Naive thymus-derived CD4-positive, alpha-beta T cell (primary cell): Measurements from ENCODE around the gene TMEM63B. TPM values are rescaled to one million over a fixed set of nuclear protein-coding genes. Genes with fewer than 3 reads are reported as not detected.

Source experiments
- ATAC-seq: fragments of 150-1000 bp; cut with Tn5 transposase; 2 replicates; pipeline ENCODE4 v1.10.0; 2021; ENCODE audit warnings: mild to moderate bottlenecking, moderate library complexity
- CTCF ChIA-PET: fragments of 350-600 bp; sonication (Branson Sonifier 250); formaldehyde crosslinking; loops from one replicate; lab custom pipeline; 2021; ENCODE audit warnings: antibody characterized with exemption; lab: Charles Lee
- POLR2A ChIA-PET: fragments of 350-600 bp; sonication (Branson Sonifier 250); formaldehyde crosslinking; loops from one replicate; lab custom pipeline; 2021; ENCODE audit warnings: antibody characterized with exemption, inconsistent platforms; lab: Charles Lee
- DNase-seq, 9 donors: peaks; one replicate each; pipeline versions ENCODE4 v3.0.0 to v3.0.0-alpha.2; 2020 to 2022; ENCODE audit warnings: mixed read lengths in 1 of 9
- H3K27ac ChIP-seq: one replicate; pipeline ENCODE4 v1.7.0; 2013; ENCODE audit warnings: mild to moderate bottlenecking, low read depth, low read length, moderate library complexity
- H3K27me3 ChIP-seq, 2 donors: one replicate each; pipeline ENCODE4 v1.7.0; 2013; ENCODE audit warnings: low read length in 2 of 2, mild to moderate bottlenecking in 2 of 2, moderate library complexity in 2 of 2; ENCODE audit not compliant: control insufficient read depth in 2 of 2, insufficient read depth in 2 of 2
- H3K36me3 ChIP-seq, 3 experiments: 1 replicate in 2 of 3; 2 replicates in 1 of 3; pipeline ENCODE4 v1.7.0; 2013; ENCODE audit warnings: low read length in 3 of 3, mild to moderate bottlenecking in 3 of 3, moderate library complexity in 1 of 3; ENCODE audit not compliant: insufficient read depth in 3 of 3, control insufficient read depth in 2 of 3
- H3K4me1 ChIP-seq, 2 donors: one replicate each; pipeline ENCODE4 v1.7.0; 2013; ENCODE audit warnings: low read length in 2 of 2, mild to moderate bottlenecking in 2 of 2, moderate library complexity in 1 of 2; ENCODE audit not compliant: control insufficient read depth in 2 of 2, insufficient read depth in 2 of 2
- H3K4me3 ChIP-seq: 2 replicates; pipeline ENCODE4 v1.7.0; 2013; ENCODE audit warnings: mild to moderate bottlenecking, low read length
- H3K9me3 ChIP-seq, 3 experiments: 1 replicate in 2 of 3; 2 replicates in 1 of 3; pipeline ENCODE4 v1.7.0; 2013; ENCODE audit warnings: low read length in 3 of 3; ENCODE audit not compliant: control insufficient read depth in 2 of 3
- H3K27ac Mint-ChIP-seq, 9 donors: one replicate each; pipeline ENCODE4 v1.8.0; 2020 to 2022; ENCODE audit warnings: mixed read lengths in 9 of 9, mild to moderate bottlenecking in 8 of 9, moderate library complexity in 5 of 9, inconsistent platforms in 2 of 9
- H3K27me3 Mint-ChIP-seq, 5 donors: one replicate each; pipeline ENCODE4 v1.8.0; 2021 to 2022; ENCODE audit warnings: mixed read lengths in 5 of 5, mild to moderate bottlenecking in 1 of 5
- H3K36me3 Mint-ChIP-seq, 5 donors: one replicate each; pipeline ENCODE4 v1.8.0; 2020 to 2022; ENCODE audit warnings: mixed read lengths in 5 of 5, mild to moderate bottlenecking in 3 of 5, inconsistent platforms in 1 of 5
- H3K4me1 Mint-ChIP-seq, 7 donors: one replicate each; pipeline ENCODE4 v1.8.0; 2020 to 2022; ENCODE audit warnings: mixed read lengths in 7 of 7, mild to moderate bottlenecking in 3 of 7, inconsistent platforms in 1 of 7
- H3K4me3 Mint-ChIP-seq, 10 donors: one replicate each; pipeline ENCODE4 v1.8.0; 2020 to 2022; ENCODE audit warnings: mild to moderate bottlenecking in 10 of 10, mixed read lengths in 10 of 10, moderate library complexity in 6 of 10, inconsistent platforms in 2 of 10
- H3K9me3 Mint-ChIP-seq, 11 donors: one replicate each; pipeline ENCODE4 v1.8.0; 2020 to 2022; ENCODE audit warnings: mixed read lengths in 11 of 11, mild to moderate bottlenecking in 4 of 11, inconsistent platforms in 1 of 11, moderate library complexity in 1 of 11
- intact Hi-C, 2 donors: fragments of 100-400 bp; cut with micrococcal nuclease; formaldehyde crosslinking; loops; one replicate each; pipeline ENCODE4 v1.15.1; 2023
- polyA plus RNA-seq, 2 donors: library from polyadenylated mRNA; unstranded; fragments of 300-500 nt; fragmentation: Illumina TruSeq; gene quantifications; one replicate each; pipeline ENCODE4 v1.2.3, GENCODE V29; 2021
- total RNA-seq, 6 experiments: library from RNA in 5 of 6; stranded (reverse) in 5 of 6; gene quantifications; 1 replicate in 5 of 6; 2 replicates in 1 of 6; pipeline ENCODE4 v1.2.3 and lab custom pipeline; 2021 to 2026

TMEM63B gene
- total and polyA plus RNA-seq, 7 experiments from 2014 or later, result 0.18 to 21.4 (median 16.2) TPM

DNA sequence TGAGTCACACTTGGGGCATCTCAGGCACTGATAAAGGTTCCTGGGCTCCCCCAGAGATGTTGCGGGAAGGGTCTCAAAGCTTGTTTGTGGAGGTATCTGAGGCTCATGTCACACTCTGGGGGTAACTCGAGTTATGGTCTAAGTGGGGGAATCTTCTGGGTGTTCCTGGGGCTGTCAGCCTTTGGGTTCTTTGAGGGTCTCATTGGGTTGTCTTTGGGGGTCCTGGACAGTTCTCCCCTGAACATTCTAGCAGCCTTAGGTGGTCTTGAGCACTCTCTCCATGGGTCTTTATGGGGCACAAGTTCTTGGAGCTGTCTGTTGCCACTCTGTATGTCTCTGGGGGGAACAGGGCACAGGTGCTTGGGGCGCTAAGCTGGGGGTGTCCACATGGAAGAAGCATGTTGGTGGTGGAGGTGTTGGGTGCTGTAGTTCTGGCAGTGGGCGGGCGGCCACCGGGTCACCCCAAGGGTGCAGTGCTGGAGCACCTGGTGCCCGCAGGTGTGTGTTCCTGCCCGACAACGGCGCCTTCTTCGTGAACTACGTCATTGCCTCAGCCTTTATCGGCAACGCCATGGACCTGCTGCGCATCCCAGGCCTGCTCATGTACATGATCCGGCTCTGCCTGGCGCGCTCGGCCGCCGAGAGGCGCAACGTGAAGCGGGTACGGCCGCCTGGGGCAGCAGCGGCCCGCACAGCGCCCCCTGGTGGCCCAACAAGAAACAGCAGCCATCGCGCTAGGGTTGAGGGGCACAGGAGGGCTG is 24.2 kb downstream of the TMEM63B start:
- peak overlapping the region in 3 of 9 donors; percentile 5 to 43 (median 34) for H3K27ac Mint-ChIP-seq
- Histone ChIP-seq H3K4me3 (no peak overlapping the region), H3K4me1 (peaks cover 3 to 8% of the 10 kb centered on the region in 2 donors), H3K36me3 (peaks cover 0 to 32% (median 0%) of the 10 kb centered on the region in 3 experiments), H3K27me3 (no peaks in the 10 kb centered on the region), H3K27ac (no peak overlapping the region), H3K9me3 (no peaks in the 10 kb centered on the region)
- CTCF ChIA-PET, result interaction anchor here (0.9 to 2.6 kb wide), 4 partner anchors 13 to 421 kb away, joined by 3 to 25 read pairs (median 8); no protein-coding TSS in a partner anchor
- peak; percentile 94 for ATAC-seq
- H3K9me3 Mint-ChIP-seq, result no peaks in the 10 kb centered on the region
- POLR2A ChIA-PET, result no interaction called here
- H3K27me3 Mint-ChIP-seq, result no peaks in the 10 kb centered on the region
- H3K4me1 Mint-ChIP-seq, result peaks cover 0 to 7% (median 4%) of the 10 kb centered on the region in 7 donors
- H3K36me3 Mint-ChIP-seq, result peaks cover 0 to 20% (median 0%) of the 10 kb centered on the region in 5 donors
- intact Hi-C loops, result loop anchor here (1.0 to 5.0 kb wide), 5 partner anchors 24 to 429 kb away; partner anchors contain the start of genes MRPL14 (in 1 of the 2) and TMEM63B (in 1 of the 2)
- DNase-seq, result peak; percentile 63 to 88 (median 73)
- H3K4me3 Mint-ChIP-seq, result peak overlapping the region in 3 of 10 donors; percentile 30 to 42 (median 34)

- H3K27me3 Mint-ChIP-seq, result no peaks in the 10 kb centered on the region
- no peaks in the 10 kb centered on the region for H3K27me3 ChIP-seq
- peaks cover 0 to 7% (median 4%) of the 10 kb centered on the region in 7 donors for H3K4me1 Mint-ChIP-seq
- peak overlapping the region in 1 of 10 donors; percentile 42 for H3K4me3 Mint-ChIP-seq
- DNase-seq (no peak), ATAC-seq (no peak)
- CTCF ChIA-PET, result interaction anchor here (1.3 to 3.5 kb wide), 5 partner anchors 37 to 421 kb away, joined by 3 to 25 read pairs (median 12); no protein-coding TSS in a partner anchor
- H3K9me3 ChIP-seq, result no peaks in the 10 kb centered on the region
- intact Hi-C loops, result loop anchor here (1.0 to 5.0 kb wide), 3 partner anchors 52 to 430 kb away; no protein-coding TSS in a partner anchor
- peaks cover 3 to 8% of the 10 kb centered on the region in 2 donors for H3K4me1 ChIP-seq
- peaks cover 0 to 15% (median 0%) of the 10 kb centered on the region in 5 donors for H3K36me3 Mint-ChIP-seq
- H3K27ac ChIP-seq, result no peak overlapping the region
- POLR2A ChIA-PET, result no interaction called here
- no peak overlapping the region for H3K4me3 ChIP-seq
- peak overlapping the region in 1 of 9 donors; percentile 43 for H3K27ac Mint-ChIP-seq
- no peaks in the 10 kb centered on the region for H3K9me3 Mint-ChIP-seq
- peaks cover 0 to 27% (median 0%) of the 10 kb centered on the region in 3 experiments for H3K36me3 ChIP-seq
Observed at GRCh38 chr6:44152109-44152461, 24.7 kb downstream of the TMEM63B start.

DNA sequence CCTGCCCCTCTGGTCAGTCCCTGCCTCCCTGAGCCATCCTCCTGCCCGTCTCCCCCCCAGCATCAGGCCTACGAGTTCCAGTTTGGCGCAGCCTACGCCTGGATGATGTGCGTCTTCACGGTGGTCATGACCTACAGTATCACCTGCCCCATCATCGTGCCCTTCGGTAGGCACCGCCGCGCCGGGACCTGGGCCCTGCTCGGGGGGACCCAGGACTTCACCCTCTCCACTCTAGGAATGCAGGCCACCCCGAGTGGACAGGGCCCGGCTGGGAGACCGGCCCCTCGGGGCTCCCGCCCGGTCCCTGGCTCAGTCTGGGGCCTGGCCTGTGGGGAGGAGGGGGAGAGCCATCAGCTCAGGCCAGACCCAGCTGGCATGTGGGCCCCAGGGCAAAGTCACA is 25.2 kb downstream of the TMEM63B start:
- Mint-ChIP-seq H3K27ac (no peak overlapping the region), H3K27me3 (no peaks in the 10 kb centered on the region), H3K36me3 (peaks cover 0 to 11% (median 0%) of the 10 kb centered on the region in 5 donors), H3K4me1 (peaks cover 0 to 7% (median 4%) of the 10 kb centered on the region in 7 donors), H3K4me3 (no peak overlapping the region), H3K9me3 (no peaks in the 10 kb centered on the region)
- Histone ChIP-seq H3K27ac (no peak overlapping the region), H3K36me3 (peaks cover 0 to 23% (median 0%) of the 10 kb centered on the region in 3 experiments), H3K27me3 (no peaks in the 10 kb centered on the region), H3K4me1 (peaks cover 3 to 8% of the 10 kb centered on the region in 2 donors), H3K4me3 (no peak overlapping the region), H3K9me3 (no peaks in the 10 kb centered on the region)
- intact Hi-C loops, result loop anchor here (1.0 to 5.0 kb wide), 3 partner anchors 52 to 430 kb away; no protein-coding TSS in a partner anchor
- DNase-seq (no peak), ATAC-seq (no peak)
- CTCF ChIA-PET, result interaction anchor here (1.3 to 3.5 kb wide), 2 partner anchors 38 to 56 kb away, joined by 3 to 24 read pairs; no protein-coding TSS in a partner anchor
- POLR2A ChIA-PET, result no interaction called here

DNA sequence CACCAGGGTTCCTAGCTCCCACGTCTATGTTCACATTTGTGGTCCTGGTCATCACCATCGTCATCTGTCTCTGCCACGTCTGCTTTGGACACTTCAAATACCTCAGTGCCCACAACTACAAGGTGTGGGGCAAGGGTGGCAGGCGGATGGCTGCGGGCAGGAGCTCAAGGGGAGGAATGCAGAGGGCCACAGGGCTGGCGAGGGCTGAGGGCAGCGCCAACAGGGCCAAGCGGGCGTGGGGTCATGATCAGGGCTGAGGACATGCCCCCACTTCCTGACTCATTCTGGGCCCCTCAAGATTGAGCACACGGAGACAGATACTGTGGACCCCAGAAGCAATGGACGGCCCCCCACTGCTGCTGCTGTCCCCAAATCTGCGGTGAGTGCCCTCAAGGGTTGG is 26.7 kb downstream of the TMEM63B start:
- H3K27ac ChIP-seq, result no peak overlapping the region
- ChIA-PET CTCF (interaction anchor here (1.3 to 3.5 kb wide), 2 partner anchors 53 to 58 kb away, joined by 4 to 24 read pairs; no protein-coding TSS in a partner anchor), POLR2A (interaction anchor here (1.2 kb wide), 1 partner anchor 15 kb away, joined by 3 read pairs; no protein-coding TSS in a partner anchor)
- no peak overlapping the region for H3K27ac Mint-ChIP-seq
- H3K4me3 ChIP-seq, result no peak overlapping the region
- no peak overlapping the region for H3K4me3 Mint-ChIP-seq
- ATAC-seq, result no peak
- no peaks in the 10 kb centered on the region for H3K27me3 Mint-ChIP-seq
- H3K4me1 ChIP-seq, result peaks cover 3 to 8% of the 10 kb centered on the region in 2 donors
- no peaks in the 10 kb centered on the region for H3K9me3 ChIP-seq
- H3K36me3 Mint-ChIP-seq, result peaks cover 0 to 6% (median 0%) of the 10 kb centered on the region in 5 donors
- H3K9me3 Mint-ChIP-seq, result no peaks in the 10 kb centered on the region
- intact Hi-C loops, result loop anchor here in 1 of 2 donors (5.0 kb wide), 1 partner anchor 432 kb away; no protein-coding TSS in a partner anchor
- no peak for DNase-seq
- H3K27me3 ChIP-seq, result no peaks in the 10 kb centered on the region
- peaks cover 0 to 7% (median 0%) of the 10 kb centered on the region in 3 experiments for H3K36me3 ChIP-seq
- peaks cover 0 to 7% (median 4%) of the 10 kb centered on the region in 7 donors for H3K4me1 Mint-ChIP-seq

DNA sequence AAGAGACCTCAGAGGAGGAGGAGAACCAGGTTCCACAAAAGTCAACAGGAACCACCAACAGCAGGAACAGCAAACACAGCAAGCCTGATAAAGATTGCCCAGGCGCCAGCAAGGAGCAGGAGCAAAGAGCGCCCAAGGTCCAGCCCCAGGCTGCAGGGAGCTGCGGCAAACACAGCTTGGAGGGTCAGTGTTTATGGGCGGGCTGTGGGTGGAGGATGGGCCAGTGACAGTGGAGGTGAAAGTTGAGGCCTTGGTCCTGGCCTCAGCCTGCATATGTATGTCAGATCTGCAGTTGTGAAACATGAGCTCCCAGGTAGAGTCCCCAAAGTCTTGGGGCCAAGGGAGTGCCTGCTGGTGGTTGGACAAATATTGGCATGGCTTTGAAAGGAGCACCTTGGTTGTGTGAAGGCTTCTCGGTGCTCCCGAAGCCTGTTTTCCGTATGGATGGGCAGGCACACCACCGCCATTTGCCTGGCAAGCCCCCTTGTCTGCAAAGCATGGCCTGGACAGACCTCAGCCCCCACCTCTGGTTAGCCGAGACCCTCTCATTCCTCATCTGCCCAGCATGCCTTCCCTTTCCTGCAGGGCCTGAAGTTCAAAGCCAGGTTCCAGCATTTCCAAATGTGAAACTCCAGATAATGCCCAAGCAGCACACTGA is 29.3 kb downstream of the TMEM63B start:
- POLR2A ChIA-PET, result interaction anchor here (1.1 kb wide), 1 partner anchor 39 kb away, joined by 3 read pairs; no protein-coding TSS in a partner anchor
- Mint-ChIP-seq H3K4me1 (peaks cover 0 to 3% (median under 1%) of the 10 kb centered on the region in 7 donors), H3K27me3 (no peaks in the 10 kb centered on the region), H3K4me3 (no peak overlapping the region), H3K36me3 (no peaks in the 10 kb centered on the region), H3K9me3 (no peaks in the 10 kb centered on the region), H3K27ac (peak overlapping the region in 1 of 9 donors; percentile 22)
- CTCF ChIA-PET, result no interaction called here
- no peaks in the 10 kb centered on the region for H3K36me3 ChIP-seq
- ATAC-seq, result no peak
- intact Hi-C loops, result no loop called here
- DNase-seq, result no peak
- no peaks in the 10 kb centered on the region for H3K9me3 ChIP-seq
- H3K27me3 ChIP-seq, result no peaks in the 10 kb centered on the region
- H3K4me3 ChIP-seq, result no peak overlapping the region
- H3K27ac ChIP-seq, result no peak overlapping the region
- peaks cover 1 to 6% of the 10 kb centered on the region in 2 donors for H3K4me1 ChIP-seq

GRCh38 chr6:44157152-44157521 is 29.8 kb downstream of the TMEM63B start:
- peaks cover 0 to 3% (median 0%) of the 10 kb centered on the region in 5 donors for H3K27me3 Mint-ChIP-seq
- H3K4me1 ChIP-seq, result peaks cover 0 to under 1% of the 10 kb centered on the region in 2 donors
- H3K4me3 Mint-ChIP-seq, result no peak overlapping the region
- DNase-seq (no peak), ATAC-seq (no peak)
- H3K27ac ChIP-seq, result no peak overlapping the region
- no peaks in the 10 kb centered on the region for H3K27me3 ChIP-seq
- peaks cover 0 to 3% (median 0%) of the 10 kb centered on the region in 7 donors for H3K4me1 Mint-ChIP-seq
- POLR2A ChIA-PET, result interaction anchor here (1.1 kb wide), 1 partner anchor 39 kb away, joined by 3 read pairs; no protein-coding TSS in a partner anchor
- H3K36me3 Mint-ChIP-seq, result no peaks in the 10 kb centered on the region
- no peaks in the 10 kb centered on the region for H3K36me3 ChIP-seq
- H3K9me3 ChIP-seq, result no peaks in the 10 kb centered on the region
- peak overlapping the region in 1 of 9 donors; percentile 55 for H3K27ac Mint-ChIP-seq
- no peaks in the 10 kb centered on the region for H3K9me3 Mint-ChIP-seq
- intact Hi-C loops, result no loop called here
- CTCF ChIA-PET, result no interaction called here
- no peak overlapping the region for H3K4me3 ChIP-seq
